ENCODE data around the gene CDH2.

Gene CDH2

GRCh38 chr18:28040211-28040610 lies 136.7 kb downstream of the CDH2 start:
- no peak for TF ChIP-seq CTCF (IDR thresholded peaks at IDR 0.05)
- peaks cover 0 to 6% of the 10 kb centered on the region in 2 experiments for H3K4me1 ChIP-seq (ENCODE audit: control insufficient read depth in 1 of 2, insufficient read depth in 1 of 2, low read depth in 1 of 2, low read length in 1 of 2)
- H3K36me3 ChIP-seq, result no peaks in the 10 kb centered on the region
- H3K27ac ChIP-seq, result no peak overlapping the region
- H3K9me3 ChIP-seq, result no peaks in the 10 kb centered on the region
- H3K27me3 ChIP-seq, result no peaks in the 10 kb centered on the region
- no peak overlapping the region for H3K4me3 ChIP-seq (ENCODE audit: low read depth in 1 of 2, low read length in 1 of 2)

GRCh38 chr18:28039691-28040090 lies 137.2 kb downstream of the CDH2 start:
- Histone ChIP-seq H3K36me3 (no peaks in the 10 kb centered on the region), H3K4me1 (ENCODE audit: control insufficient read depth in 1 of 2, insufficient read depth in 1 of 2, low read depth in 1 of 2, low read length in 1 of 2) (peaks cover 0 to 6% of the 10 kb centered on the region in 2 experiments), H3K27me3 (no peaks in the 10 kb centered on the region), H3K9me3 (no peaks in the 10 kb centered on the region), H3K4me3 (ENCODE audit: low read depth in 1 of 2, low read length in 1 of 2) (no peak overlapping the region), H3K27ac (no peak overlapping the region)
- no peak for TF ChIP-seq CTCF (IDR thresholded peaks at IDR 0.05)

- TF ChIP-seq CTCF (IDR thresholded peaks at IDR 0.05), result no peak
- H3K27ac ChIP-seq, result no peak overlapping the region
- H3K4me3 ChIP-seq (ENCODE audit: low read depth in 1 of 2, low read length in 1 of 2), result no peak overlapping the region
- H3K9me3 ChIP-seq, result no peaks in the 10 kb centered on the region
- peaks cover 0 to 6% of the 10 kb centered on the region in 2 experiments for H3K4me1 ChIP-seq (ENCODE audit: control insufficient read depth in 1 of 2, insufficient read depth in 1 of 2, low read depth in 1 of 2, low read length in 1 of 2)
- no peaks in the 10 kb centered on the region for H3K36me3 ChIP-seq
- H3K27me3 ChIP-seq, result no peaks in the 10 kb centered on the region
These were observed 137.9 kb downstream of the CDH2 start for GRCh38 chr18:28039078-28039477.

GRCh38 chr18:28036488-28036887 lies 140.4 kb downstream of the CDH2 start:
- TF ChIP-seq CTCF (IDR thresholded peaks at IDR 0.05), result no peak
- no peak overlapping the region for H3K4me3 ChIP-seq (ENCODE audit: low read depth in 1 of 2, low read length in 1 of 2)
- no peaks in the 10 kb centered on the region for H3K27me3 ChIP-seq
- no peaks in the 10 kb centered on the region for H3K36me3 ChIP-seq
- no peak overlapping the region for H3K27ac ChIP-seq
- H3K9me3 ChIP-seq, result no peaks in the 10 kb centered on the region
- peaks cover 0 to 6% of the 10 kb centered on the region in 2 experiments for H3K4me1 ChIP-seq (ENCODE audit: control insufficient read depth in 1 of 2, insufficient read depth in 1 of 2, low read depth in 1 of 2, low read length in 1 of 2)

GRCh38 chr18:28034567-28034966 lies 142.4 kb downstream of the CDH2 start:
- H3K4me1 ChIP-seq (ENCODE audit: control insufficient read depth in 1 of 2, insufficient read depth in 1 of 2, low read depth in 1 of 2, low read length in 1 of 2), result peaks cover 0 to 5% of the 10 kb centered on the region in 2 experiments
- H3K36me3 ChIP-seq, result no peaks in the 10 kb centered on the region
- H3K9me3 ChIP-seq, result no peaks in the 10 kb centered on the region
- no peak for TF ChIP-seq CTCF (IDR thresholded peaks at IDR 0.05)
- no peak overlapping the region for H3K4me3 ChIP-seq (ENCODE audit: low read depth in 1 of 2, low read length in 1 of 2)
- no peaks in the 10 kb centered on the region for H3K27me3 ChIP-seq
- H3K27ac ChIP-seq, result no peak overlapping the region

- Histone ChIP-seq H3K27ac (no peak overlapping the region), H3K36me3 (no peaks in the 10 kb centered on the region), H3K4me3 (ENCODE audit: low read depth in 1 of 2, low read length in 1 of 2) (no peak overlapping the region), H3K4me1 (ENCODE audit: control insufficient read depth in 1 of 2, insufficient read depth in 1 of 2, low read depth in 1 of 2, low read length in 1 of 2) (no peaks in the 10 kb centered on the region), H3K9me3 (no peaks in the 10 kb centered on the region), H3K27me3 (no peaks in the 10 kb centered on the region)
- no peak for TF ChIP-seq CTCF (IDR thresholded peaks at IDR 0.05)
These were observed 144.8 kb downstream of the CDH2 start for GRCh38 chr18:28032177-28032576.

Measured in neutrophil (primary cell).